Fibroblast of lung (primary cell): ENCODE measurements around the gene LCN6. TPM values are rescaled to one million over a fixed set of nuclear protein-coding genes. Genes with fewer than 3 reads are reported as not detected.

Source experiments
- DNase-seq, 2 donors: peaks; one replicate each; pipeline versions ENCODE4 v3.0.0 to v3.0.0-alpha.2; 2010; ENCODE audit warnings: low read depth in 2 of 2
- H2AFZ ChIP-seq: 2 replicates; pipeline ENCODE4 v1.5.1; 2012; ENCODE audit warnings: low read length, control low read depth, inconsistent platforms
- H3K27ac ChIP-seq: 2 replicates; pipeline ENCODE4 v1.5.1; 2011; ENCODE audit warnings: low read length, control low read depth; ENCODE audit not compliant: insufficient read depth
- H3K27me3 ChIP-seq: 2 replicates; pipeline ENCODE4 v1.5.1; 2011; ENCODE audit warnings: mild to moderate bottlenecking, low read length; ENCODE audit not compliant: control insufficient read depth, insufficient read depth
- H3K36me3 ChIP-seq: 2 replicates; pipeline ENCODE4 v1.5.1; 2011; ENCODE audit warnings: low read length; ENCODE audit not compliant: control insufficient read depth, insufficient read depth
- H3K4me1 ChIP-seq: 2 replicates; pipeline ENCODE4 v1.5.1; 2011; ENCODE audit warnings: low read length; ENCODE audit not compliant: control insufficient read depth, insufficient read depth; ENCODE audit errors: extremely low read depth
- H3K4me2 ChIP-seq: 2 replicates; pipeline ENCODE4 v1.5.1; 2011; ENCODE audit warnings: low read length, control low read depth; ENCODE audit not compliant: insufficient read depth; ENCODE audit errors: extremely low read depth
- H3K4me3 ChIP-seq, 4 experiments: fragments of 200-600 bp in 1 of 4; sonication (generic) in 1 of 4; replicated peaks in 1 of 4; 2 replicates each; pipeline ENCODE4 v1.5.1; 2011 to 2016; ENCODE audit warnings: low read length in 4 of 4, low read depth in 3 of 4, mild to moderate bottlenecking in 3 of 4, control low read depth in 2 of 4, inconsistent platforms in 1 of 4, mixed read lengths in 1 of 4; ENCODE audit not compliant: insufficient read depth in 1 of 4; ENCODE audit errors: control extremely low read depth in 1 of 4
- H3K79me2 ChIP-seq: 2 replicates; pipeline ENCODE4 v1.5.1; 2012; ENCODE audit warnings: mild to moderate bottlenecking, low read length, inconsistent platforms; ENCODE audit not compliant: control insufficient read depth, insufficient read depth
- H3K9ac ChIP-seq: 2 replicates; pipeline ENCODE4 v1.5.1; 2011; ENCODE audit warnings: mild to moderate bottlenecking, low read length, control low read depth; ENCODE audit not compliant: insufficient read depth
- H3K9me3 ChIP-seq: 2 replicates; pipeline ENCODE4 v1.5.1; 2012; ENCODE audit warnings: low read depth, low read length; ENCODE audit not compliant: control insufficient read depth, insufficient read depth
- H4K20me1 ChIP-seq: 2 replicates; pipeline ENCODE4 v1.5.1; 2011; ENCODE audit warnings: low read length; ENCODE audit not compliant: control insufficient read depth, insufficient read depth; ENCODE audit errors: extremely low read depth
- CTCF ChIP-seq, 2 donors: IDR thresholded peaks in 1 of 2; conservative IDR thresholded peaks in 1 of 2; 1 replicate in 1 of 2; 2 replicates in 1 of 2; pipeline ENCODE4 v1.5.1; 2011 to 2012; ENCODE audit warnings: low read length in 2 of 2, control low read depth in 1 of 2, inconsistent platforms in 1 of 2, low read depth in 1 of 2, mild to moderate bottlenecking in 1 of 2
- EZH2 ChIP-seq: IDR thresholded peaks from 2 replicates; pipeline ENCODE4 v1.5.1; 2012; ENCODE audit warnings: low read length, control low read depth, mild to moderate bottlenecking; ENCODE audit errors: missing control alignments
- polyA plus RNA-seq, 2 donors: library from polyadenylated mRNA; depleted of rRNA in 1 of 2; stranded (reverse) in 1 of 2; unstranded in 1 of 2; fragments of >200 nt; gene quantifications; 2 replicates each; pipeline ENCODE4 v1.2.1, GENCODE V29; 2011 to 2012; ENCODE audit warnings: missing spikeins in 1 of 2
- total RNA-seq: library from RNA; depleted of rRNA; stranded (reverse); fragments of >200 nt; gene quantifications from 2 replicates; pipeline ENCODE4 v1.2.1, GENCODE V29; 2014

Gene LCN6
- total and polyA plus RNA-seq, 2 donors (not counting 1 experiment from before 2014, with no cell fraction given) = not detected

- H4K20me1 ChIP-seq = no peaks in the 10 kb centered on the region
- TF ChIP-seq CTCF (conservative IDR thresholded peaks at IDR 0.05 in 1 of 2, IDR thresholded peaks at IDR 0.05 in 1 of 2; ENCODE audit: low read depth in 1 of 2, low read length in 2 of 2) (no peak), EZH2 (no peak)
- DNase-seq = no peak
- H3K9me3 ChIP-seq = no peaks in the 10 kb centered on the region
- no peak overlapping the region for H3K27ac ChIP-seq
- no peaks in the 10 kb centered on the region for H3K36me3 ChIP-seq
- no peak overlapping the region for H3K9ac ChIP-seq
- H3K4me2 ChIP-seq = no peak overlapping the region
- peaks cover 26% of the 10 kb centered on the region for H3K27me3 ChIP-seq
- no peaks in the 10 kb centered on the region for H3K79me2 ChIP-seq
- H3K4me1 ChIP-seq = no peaks in the 10 kb centered on the region
- no peak overlapping the region for H3K4me3 ChIP-seq
- no peak overlapping the region for H2AFZ ChIP-seq
Observed at GRCh38 chr9:136739509-136739908, 8.8 kb downstream of the LCN6 start.

- H3K4me3 ChIP-seq = no peak overlapping the region
- H3K9ac ChIP-seq = no peak overlapping the region
- no peaks in the 10 kb centered on the region for H3K9me3 ChIP-seq
- H3K27ac ChIP-seq = no peak overlapping the region
- H4K20me1 ChIP-seq = no peaks in the 10 kb centered on the region
- H3K27me3 ChIP-seq = peaks cover 26% of the 10 kb centered on the region
- no peaks in the 10 kb centered on the region for H3K79me2 ChIP-seq
- no peak overlapping the region for H2AFZ ChIP-seq
- no peak for DNase-seq
- no peak for TF ChIP-seq CTCF (conservative IDR thresholded peaks at IDR 0.05 in 1 of 2, IDR thresholded peaks at IDR 0.05 in 1 of 2; ENCODE audit: low read depth in 1 of 2, low read length in 2 of 2)
- TF ChIP-seq EZH2 = no peak
- H3K4me2 ChIP-seq = no peak overlapping the region
- H3K36me3 ChIP-seq = no peaks in the 10 kb centered on the region
- no peaks in the 10 kb centered on the region for H3K4me1 ChIP-seq
Observed at GRCh38 chr9:136738960-136739359, 9.4 kb downstream of the LCN6 start.

- no peaks in the 10 kb centered on the region for H3K36me3 ChIP-seq
- no peaks in the 10 kb centered on the region for H3K4me1 ChIP-seq
- H3K4me3 ChIP-seq = no peak overlapping the region
- peaks cover 6% of the 10 kb centered on the region for H3K27me3 ChIP-seq
- TF ChIP-seq CTCF (conservative IDR thresholded peaks at IDR 0.05 in 1 of 2, IDR thresholded peaks at IDR 0.05 in 1 of 2; ENCODE audit: low read depth in 1 of 2, low read length in 2 of 2) (no peak), EZH2 (no peak)
- H3K27ac ChIP-seq = no peak overlapping the region
- no peaks in the 10 kb centered on the region for H4K20me1 ChIP-seq
- DNase-seq = no peak
- no peak overlapping the region for H3K9ac ChIP-seq
- no peak overlapping the region for H3K4me2 ChIP-seq
- H2AFZ ChIP-seq = no peak overlapping the region
- no peaks in the 10 kb centered on the region for H3K79me2 ChIP-seq
- no peaks in the 10 kb centered on the region for H3K9me3 ChIP-seq
Observed at GRCh38 chr9:136735812-136736480, 12.4 kb downstream of the LCN6 start.
